K562 (cell line): ENCODE data around the gene HMOX1. TPM values are rescaled to one million over a fixed set of nuclear protein-coding genes. Genes with fewer than 3 reads are reported as not detected.

Experiments used
- CBX1 ChIP-seq: sonication (generic); IDR thresholded peaks from 2 replicates; pipeline ENCODE4 v1.6.1; 2016; ENCODE audit warnings: antibody characterized with exemption, low read depth, mild to moderate bottlenecking
- CBX3 ChIP-seq, 2 experiments: IDR thresholded peaks; 1 replicate in 1 of 2; 2 replicates in 1 of 2; pipeline ENCODE4 v1.6.1; 2012; ENCODE audit warnings: inconsistent platforms in 2 of 2, low read length in 2 of 2, borderline replicate concordance in 1 of 2, control low read depth in 1 of 2
- ELF1 ChIP-seq: fragments of 200-800 bp; sonication (Bioruptor generic); IDR thresholded peaks from 2 replicates; pipeline ENCODE4 v1.6.1; 2016; ENCODE audit warnings: missing genetic modification characterization, missing compliant biosample characterization
- ETV1 ChIP-seq: fragments of 450-650 bp; conservative IDR thresholded peaks from 2 replicates; pipeline ENCODE4 v1.6.1; 2016; ENCODE audit warnings: missing genetic modification characterization, control low read depth, low read depth, missing compliant biosample characterization
- KAT8 ChIP-seq: fragments of 450-650 bp; IDR thresholded peaks from 2 replicates; pipeline ENCODE4 v1.6.1; 2016; ENCODE audit warnings: low read depth, mild to moderate bottlenecking
- KDM2B ChIP-seq: fragments of 250-450 bp; sonication (Bioruptor Pico); IDR thresholded peaks from 2 replicates; pipeline ENCODE4 v1.8.0; 2021; ENCODE audit warnings: mild to moderate bottlenecking, moderate library complexity
- NEUROD1 ChIP-seq: fragments of 150-350 bp; IDR thresholded peaks from 2 replicates; pipeline ENCODE4 v1.6.1; 2014; ENCODE audit warnings: borderline replicate concordance, low read length, low read depth; ENCODE audit not compliant: partially characterized antibody
- POLR2AphosphoS5 ChIP-seq: IDR thresholded peaks from 2 replicates; pipeline ENCODE4 v1.6.1; 2011; ENCODE audit warnings: mild to moderate bottlenecking, low read depth, low read length, moderate library complexity; ENCODE audit not compliant: control insufficient read depth, insufficient read depth
- ZBTB1 ChIP-seq: sonication (generic); formaldehyde crosslinking; IDR thresholded peaks from 2 replicates; pipeline ENCODE4 v1.8.1; 2023; ENCODE audit warnings: missing genetic modification reagents, low read depth, mild to moderate bottlenecking, borderline replicate concordance
- ZNF282 ChIP-seq: sonication (generic); formaldehyde crosslinking; IDR thresholded peaks from 2 replicates; pipeline ENCODE4 v1.8.1; 2023; ENCODE audit warnings: missing genetic modification reagents
- polyA plus RNA-seq, 8 experiments: library from polyadenylated mRNA; depleted of rRNA in 4 of 8; stranded (reverse) in 5 of 8; unstranded in 3 of 8; fragments of >200 nt; fragmentation: Nextera tagmentation in 2 of 8; fragmentation: Illumina TruSeq in 1 of 8; extraction: Ambion mirVana in 2 of 8; extraction: Trizol in 1 of 8; gene quantifications; 2 replicates each; pipeline versions ENCODE4 v1.2.1 to v1.2.3, GENCODE V29; 2011 to 2014; ENCODE audit warnings: inconsistent platforms in 1 of 8, missing spikeins in 1 of 8
- total RNA-seq, 7 experiments: library from RNA; depleted of rRNA in 6 of 7; stranded (reverse); fragments of >200 nt in 6 of 7; fragmentation: Illumina TruSeq in 2 of 7; extraction: Trizol in 2 of 7; gene quantifications; 2 replicates each; pipeline versions ENCODE4 v1.2.1 to v1.2.3, GENCODE V29; 2011 to 2021; ENCODE audit warnings: low replicate concordance in 1 of 7
- TF ChIP-seq, protein P1 (sequence below): IDR thresholded peaks from 2 replicates; pipeline ENCODE4 v1.6.1; 2012; ENCODE audit warnings: low read depth, low read length, improper control_type of control experiment, borderline replicate concordance
- TF ChIP-seq, protein P2 (sequence below), 3 experiments: IDR thresholded peaks in 2 of 3; conservative IDR thresholded peaks in 1 of 3; 2 replicates each; pipeline ENCODE4 v1.5.1; 2011 to 2012; ENCODE audit warnings: low read length in 3 of 3, mild to moderate bottlenecking in 3 of 3, control low read depth in 2 of 3, improper control_type of control experiment in 1 of 3, inconsistent platforms in 1 of 3, low read depth in 1 of 3, mixed read lengths in 1 of 3, moderate library complexity in 1 of 3; ENCODE audit not compliant: insufficient read depth in 2 of 3
- TF ChIP-seq, protein P3 (sequence below): fragments of 200-800 bp; sonication (Bioruptor generic); IDR thresholded peaks from 2 replicates; pipeline ENCODE4 v1.6.1; 2016; ENCODE audit warnings: missing genetic modification characterization, missing compliant biosample characterization

Gene HMOX1
- total and polyA plus RNA-seq, 9 of the 15 experiments (the other 6 are each of a cell fraction or from before 2014, with no cell fraction given): not detected

DNA sequence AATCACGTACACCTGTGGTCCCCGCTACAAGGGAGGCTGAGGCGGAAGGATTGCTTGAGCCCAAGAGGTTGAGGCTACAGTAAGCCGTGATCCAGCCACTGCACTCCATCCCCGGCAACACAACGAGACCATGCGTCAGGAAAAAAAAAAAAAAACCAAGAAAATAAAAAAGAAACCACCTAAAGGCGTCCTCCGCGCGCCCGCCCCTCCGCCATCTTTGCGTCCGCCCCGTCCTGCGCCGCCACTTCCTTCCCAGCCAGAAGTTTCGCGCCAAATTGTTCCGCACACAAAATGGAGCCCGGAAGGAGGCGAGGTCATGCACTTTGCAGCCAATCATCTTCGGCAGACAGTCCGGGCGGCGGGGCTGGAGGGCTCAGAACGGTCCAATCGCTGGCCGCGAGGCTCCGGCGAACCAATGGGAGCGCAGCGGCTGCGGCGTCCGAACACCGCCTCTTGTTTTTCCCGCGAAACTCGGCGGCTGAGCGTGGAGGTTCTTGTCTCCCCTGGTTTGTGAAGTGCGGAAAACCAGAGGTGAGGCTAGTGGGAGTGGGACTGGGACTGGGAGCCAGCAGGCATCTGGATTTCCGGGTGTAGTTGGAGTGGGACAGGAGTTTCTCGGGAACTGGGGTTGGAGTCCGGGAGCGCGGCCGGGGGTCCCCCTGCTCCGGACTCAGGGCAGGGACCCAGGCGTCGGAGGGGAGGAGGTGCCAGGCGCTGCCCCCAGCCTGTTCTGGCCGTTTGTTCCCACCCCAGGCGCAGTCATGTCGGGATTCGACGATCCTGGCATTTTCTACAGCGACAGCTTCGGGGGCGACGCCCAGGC lies 19.0 kb downstream of the HMOX1 start, which contains the start of gene MCM5 (continued):
- TF ChIP-seq, protein P1, sequence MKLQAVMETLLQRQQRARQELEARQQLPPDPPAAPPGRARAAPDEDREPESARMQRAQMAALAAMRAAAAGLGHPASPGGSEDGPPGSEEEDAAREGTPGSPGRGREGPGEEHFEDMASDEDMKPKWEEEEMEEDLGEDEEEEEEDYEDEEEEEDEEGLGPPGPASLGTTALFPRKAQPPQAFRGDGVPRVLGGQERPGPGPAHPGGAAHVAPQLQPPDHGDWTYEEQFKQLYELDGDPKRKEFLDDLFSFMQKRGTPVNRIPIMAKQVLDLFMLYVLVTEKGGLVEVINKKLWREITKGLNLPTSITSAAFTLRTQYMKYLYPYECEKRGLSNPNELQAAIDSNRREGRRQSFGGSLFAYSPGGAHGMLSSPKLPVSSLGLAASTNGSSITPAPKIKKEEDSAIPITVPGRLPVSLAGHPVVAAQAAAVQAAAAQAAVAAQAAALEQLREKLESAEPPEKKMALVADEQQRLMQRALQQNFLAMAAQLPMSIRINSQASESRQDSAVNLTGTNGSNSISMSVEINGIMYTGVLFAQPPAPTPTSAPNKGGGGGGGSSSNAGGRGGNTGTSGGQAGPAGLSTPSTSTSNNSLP: no peak
- TF ChIP-seq, protein P2, sequence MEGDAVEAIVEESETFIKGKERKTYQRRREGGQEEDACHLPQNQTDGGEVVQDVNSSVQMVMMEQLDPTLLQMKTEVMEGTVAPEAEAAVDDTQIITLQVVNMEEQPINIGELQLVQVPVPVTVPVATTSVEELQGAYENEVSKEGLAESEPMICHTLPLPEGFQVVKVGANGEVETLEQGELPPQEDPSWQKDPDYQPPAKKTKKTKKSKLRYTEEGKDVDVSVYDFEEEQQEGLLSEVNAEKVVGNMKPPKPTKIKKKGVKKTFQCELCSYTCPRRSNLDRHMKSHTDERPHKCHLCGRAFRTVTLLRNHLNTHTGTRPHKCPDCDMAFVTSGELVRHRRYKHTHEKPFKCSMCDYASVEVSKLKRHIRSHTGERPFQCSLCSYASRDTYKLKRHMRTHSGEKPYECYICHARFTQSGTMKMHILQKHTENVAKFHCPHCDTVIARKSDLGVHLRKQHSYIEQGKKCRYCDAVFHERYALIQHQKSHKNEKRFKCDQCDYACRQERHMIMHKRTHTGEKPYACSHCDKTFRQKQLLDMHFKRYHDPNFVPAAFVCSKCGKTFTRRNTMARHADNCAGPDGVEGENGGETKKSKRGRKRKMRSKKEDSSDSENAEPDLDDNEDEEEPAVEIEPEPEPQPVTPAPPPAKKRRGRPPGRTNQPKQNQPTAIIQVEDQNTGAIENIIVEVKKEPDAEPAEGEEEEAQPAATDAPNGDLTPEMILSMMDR (IDR thresholded peaks at IDR 0.05 in 2 of 3, conservative IDR thresholded peaks at IDR 0.05 in 1 of 3; ENCODE audit: insufficient read depth in 2 of 3, low read depth in 1 of 3, low read length in 3 of 3): no peak
- TF ChIP-seq ZBTB1 (0 out of 2 replicates have a peak, but pooled peaks have one; percentile 13), KDM2B (CRISPR knock-in tag) (no peak), CBX3 (IDR thresholded peaks at IDR 0.05; ENCODE audit: borderline replicate concordance in 1 of 2, low read length in 2 of 2) (no peak), POLR2AphosphoS5 (peak; percentile 54; the same call in 1 of the 2 replicates), CBX1 (no peak), ELF1 (tag) (peak; percentile 81), ETV1 (peak; percentile 38; the same call in 1 of the 2 replicates), KAT8 (peak; percentile 91; the same call in 1 of the 2 replicates), ZNF282 (CRISPR knock-in tag) (no peak), NEUROD1 (peak; percentile 74)
- TF ChIP-seq, protein P3, sequence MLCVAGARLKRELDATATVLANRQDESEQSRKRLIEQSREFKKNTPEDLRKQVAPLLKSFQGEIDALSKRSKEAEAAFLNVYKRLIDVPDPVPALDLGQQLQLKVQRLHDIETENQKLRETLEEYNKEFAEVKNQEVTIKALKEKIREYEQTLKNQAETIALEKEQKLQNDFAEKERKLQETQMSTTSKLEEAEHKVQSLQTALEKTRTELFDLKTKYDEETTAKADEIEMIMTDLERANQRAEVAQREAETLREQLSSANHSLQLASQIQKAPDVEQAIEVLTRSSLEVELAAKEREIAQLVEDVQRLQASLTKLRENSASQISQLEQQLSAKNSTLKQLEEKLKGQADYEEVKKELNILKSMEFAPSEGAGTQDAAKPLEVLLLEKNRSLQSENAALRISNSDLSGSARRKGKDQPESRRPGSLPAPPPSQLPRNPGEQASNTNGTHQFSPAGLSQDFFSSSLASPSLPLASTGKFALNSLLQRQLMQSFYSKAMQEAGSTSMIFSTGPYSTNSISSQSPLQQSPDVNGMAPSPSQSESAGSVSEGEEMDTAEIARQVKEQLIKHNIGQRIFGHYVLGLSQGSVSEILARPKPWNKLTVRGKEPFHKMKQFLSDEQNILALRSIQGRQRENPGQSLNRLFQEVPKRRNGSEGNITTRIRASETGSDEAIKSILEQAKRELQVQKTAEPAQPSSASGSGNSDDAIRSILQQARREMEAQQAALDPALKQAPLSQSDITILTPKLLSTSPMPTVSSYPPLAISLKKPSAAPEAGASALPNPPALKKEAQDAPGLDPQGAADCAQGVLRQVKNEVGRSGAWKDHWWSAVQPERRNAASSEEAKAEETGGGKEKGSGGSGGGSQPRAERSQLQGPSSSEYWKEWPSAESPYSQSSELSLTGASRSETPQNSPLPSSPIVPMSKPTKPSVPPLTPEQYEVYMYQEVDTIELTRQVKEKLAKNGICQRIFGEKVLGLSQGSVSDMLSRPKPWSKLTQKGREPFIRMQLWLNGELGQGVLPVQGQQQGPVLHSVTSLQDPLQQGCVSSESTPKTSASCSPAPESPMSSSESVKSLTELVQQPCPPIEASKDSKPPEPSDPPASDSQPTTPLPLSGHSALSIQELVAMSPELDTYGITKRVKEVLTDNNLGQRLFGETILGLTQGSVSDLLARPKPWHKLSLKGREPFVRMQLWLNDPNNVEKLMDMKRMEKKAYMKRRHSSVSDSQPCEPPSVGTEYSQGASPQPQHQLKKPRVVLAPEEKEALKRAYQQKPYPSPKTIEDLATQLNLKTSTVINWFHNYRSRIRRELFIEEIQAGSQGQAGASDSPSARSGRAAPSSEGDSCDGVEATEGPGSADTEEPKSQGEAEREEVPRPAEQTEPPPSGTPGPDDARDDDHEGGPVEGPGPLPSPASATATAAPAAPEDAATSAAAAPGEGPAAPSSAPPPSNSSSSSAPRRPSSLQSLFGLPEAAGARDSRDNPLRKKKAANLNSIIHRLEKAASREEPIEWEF: no peak
